K562 (cell line): ENCODE results near the gene ALX3. TPM values are rescaled to one million over a fixed set of nuclear protein-coding genes. Genes with fewer than 3 reads are reported as not detected.
A peak's percentile ranks its signal among the peaks of the same experiment; 100 is the strongest.

Source experiments
- ATAC-seq: fragments of 200-7000 bp; cut with Tn5 transposase; 3 replicates; pipeline ENCODE4 v1.9.1; 2020; ENCODE audit warnings: moderate library complexity
- BruUV-seq: library from RNA; stranded (reverse); fragments of 400-500 nt; replicated peaks from 2 replicates; lab custom pipeline; 2021; lab: Mats Ljungman, UMichigan
- CTCF ChIA-PET: fragments of 300-600 bp; formaldehyde crosslinking; extraction: SDS; loops from one replicate; lab custom pipeline; 2021; ENCODE audit warnings: low intra/inter-chr PET ratio; lab: Yijun Ruan, JAX
- POLR2A ChIA-PET: fragments of 300-600, 350-650 bp; sonication (Branson Sonifier 250); formaldehyde crosslinking; extraction: SDS; loops from one replicate; lab custom pipeline; 2021; ENCODE audit warnings: antibody characterized with exemption, inconsistent platforms; lab: Yijun Ruan, JAX
- DNase-seq, 4 experiments: peaks; one replicate each; pipeline versions ENCODE4 v3.0.0 to v3.0.0-alpha.2; 2011 to 2018; ENCODE audit warnings: low spot score in 3 of 4, mixed read lengths in 3 of 4; ENCODE audit errors: extremely low read depth in 1 of 4
- FAIRE-seq: peaks from 2 replicates; lab custom pipeline; 2011; peaks lifted over from hg19 to GRCh38; lab: Jason Lieb, UNC
- H2AFZ ChIP-seq: 2 replicates; pipeline ENCODE4 v1.6.0; 2011; ENCODE audit warnings: low read depth, low read length, control low read depth, inconsistent platforms
- H3K27ac ChIP-seq: fragments of 200-600 bp; 3 replicates; pipeline ENCODE4 v1.8.0; 2011; ENCODE audit warnings: low read depth, mild to moderate bottlenecking, control low read depth, inconsistent platforms, low read length, moderate library complexity, mixed read lengths; ENCODE audit errors: extremely low read depth
- H3K27me3 ChIP-seq, 2 experiments: fragments of 300-600 bp in 1 of 2; 2 replicates in 1 of 2; 3 replicates in 1 of 2; pipeline versions ENCODE4 v1.6.0 to v1.8.0; 2011; ENCODE audit warnings: inconsistent platforms in 2 of 2, low read length in 2 of 2, mild to moderate bottlenecking in 1 of 2, mixed read lengths in 1 of 2, moderate library complexity in 1 of 2; ENCODE audit not compliant: control insufficient read depth in 2 of 2, insufficient read depth in 2 of 2
- H3K36me3 ChIP-seq: fragments of 300-600 bp; 3 replicates; pipeline ENCODE4 v1.8.0; 2011; ENCODE audit warnings: mild to moderate bottlenecking, low read length, inconsistent platforms; ENCODE audit not compliant: control insufficient read depth, insufficient read depth
- H3K4me1 ChIP-seq, 2 experiments: fragments of 200-600 bp in 1 of 2; replicated peaks in 1 of 2; 2 replicates in 1 of 2; 3 replicates in 1 of 2; pipeline versions ENCODE4 v1.5.1 to v1.8.0; 2011; ENCODE audit warnings: inconsistent platforms in 2 of 2, low read length in 2 of 2, mild to moderate bottlenecking in 1 of 2, mixed read lengths in 1 of 2, moderate library complexity in 1 of 2; ENCODE audit not compliant: control insufficient read depth in 2 of 2, insufficient read depth in 2 of 2
- H3K4me2 ChIP-seq: 2 replicates; pipeline ENCODE4 v1.6.1; 2011; ENCODE audit warnings: low read length, control low read depth, inconsistent platforms, mixed read lengths; ENCODE audit not compliant: insufficient read depth
- H3K4me3 ChIP-seq: fragments of 200-600 bp; sonication (generic), shearing (Covaris generic); 2 replicates; pipeline ENCODE4 v1.5.1; 2016; ENCODE audit warnings: control low read depth, inconsistent platforms
- H3K79me2 ChIP-seq: fragments of 200-600 bp; 3 replicates; pipeline ENCODE4 v1.8.0; 2011; ENCODE audit warnings: low read length, inconsistent platforms; ENCODE audit not compliant: control insufficient read depth, insufficient read depth
- H3K9ac ChIP-seq, 2 experiments: 2 replicates each; pipeline versions ENCODE4 v1.6.0 to v1.6.1; 2011; ENCODE audit warnings: low read depth in 2 of 2, low read length in 2 of 2, control low read depth in 1 of 2, inconsistent platforms in 1 of 2, mild to moderate bottlenecking in 1 of 2, mixed read lengths in 1 of 2; ENCODE audit not compliant: insufficient read depth in 1 of 2
- H3K9me1 ChIP-seq: one replicate; pipeline ENCODE4 v1.6.0; 2011; ENCODE audit warnings: inconsistent platforms, mild to moderate bottlenecking, low read length, moderate library complexity; ENCODE audit not compliant: control insufficient read depth, insufficient read depth
- H3K9me3 ChIP-seq: replicated peaks from 2 replicates; pipeline ENCODE4 v1.5.1; 2011; ENCODE audit warnings: low read depth, low read length, inconsistent platforms; ENCODE audit not compliant: control insufficient read depth, insufficient read depth
- H4K20me1 ChIP-seq: replicated peaks from 2 replicates; pipeline ENCODE4 v1.6.1; 2011; ENCODE audit warnings: low read length, inconsistent platforms, mixed read lengths; ENCODE audit not compliant: control insufficient read depth, insufficient read depth
- KAT8 ChIP-seq: fragments of 450-650 bp; IDR thresholded peaks from 2 replicates; pipeline ENCODE4 v1.6.1; 2016; ENCODE audit warnings: low read depth, mild to moderate bottlenecking
- MXI1 ChIP-seq: IDR thresholded peaks from 2 replicates; pipeline ENCODE4 v1.6.1; 2011; ENCODE audit warnings: low read depth, mild to moderate bottlenecking, improper control_type of control experiment, low read length
- NFE2 ChIP-seq: IDR thresholded peaks from 2 replicates; pipeline ENCODE4 v1.6.1; 2014; ENCODE audit warnings: antibody characterized with exemption, low read depth
- NR2C2 ChIP-seq, 2 experiments: fragments of 200-800 bp in 1 of 2; sonication (Bioruptor generic) in 1 of 2; sonication (generic) in 1 of 2; formaldehyde crosslinking in 1 of 2; IDR thresholded peaks; 2 replicates each; pipeline versions ENCODE4 v1.6.1 to v1.8.0; 2016 to 2022; ENCODE audit warnings: mild to moderate bottlenecking in 1 of 2, missing compliant biosample characterization in 1 of 2, missing genetic modification characterization in 1 of 2, missing genetic modification reagents in 1 of 2
- PHF21A ChIP-seq: fragments of 450-650 bp; IDR thresholded peaks from 2 replicates; pipeline ENCODE4 v1.6.1; 2017; ENCODE audit warnings: low read depth, borderline replicate concordance
- PTTG1 ChIP-seq: fragments of 450-650 bp; IDR thresholded peaks from 2 replicates; pipeline ENCODE4 v1.6.1; 2016; ENCODE audit warnings: low read depth, mild to moderate bottlenecking, missing genetic modification characterization, missing compliant biosample characterization
- ZKSCAN8 ChIP-seq: fragments of 200-800 bp; sonication (Bioruptor generic); IDR thresholded peaks from 2 replicates; pipeline ENCODE4 v1.6.1; 2016; ENCODE audit warnings: missing genetic modification characterization, missing compliant biosample characterization
- WGBS: fragments of 100-300 bp; shearing (Covaris generic); methylation state at CpG from one replicate; pipeline ENCODE4 v1.1.6; 2016; ENCODE audit warnings: low coverage, mixed read lengths; ENCODE audit not compliant: insufficient coverage; ENCODE audit errors: missing lambda C conversion rate; 5-methylcytosine and 5-hydroxymethylcytosine counted together
- in situ Hi-C: fragments of 300-500 bp; cut with MboI; formaldehyde crosslinking; loops from 4 replicates; pipeline ENCODE4 v1.15.0; 2018; ENCODE audit warnings: inconsistent platforms, mixed read lengths
- intact Hi-C: fragments of 100-400 bp; cut with micrococcal nuclease; formaldehyde crosslinking; loops from 2 replicates; pipeline ENCODE4 v1.14.2; 2022
- polyA plus RNA-seq, 8 experiments: library from polyadenylated mRNA; depleted of rRNA in 4 of 8; stranded (reverse) in 5 of 8; unstranded in 3 of 8; fragments of >200 nt; fragmentation: Nextera tagmentation in 2 of 8; fragmentation: Illumina TruSeq in 1 of 8; extraction: Ambion mirVana in 2 of 8; extraction: Trizol in 1 of 8; gene quantifications; 2 replicates each; pipeline versions ENCODE4 v1.2.1 to v1.2.3, GENCODE V29; 2011 to 2014; ENCODE audit warnings: inconsistent platforms in 1 of 8, missing spikeins in 1 of 8
- total RNA-seq, 7 experiments: library from RNA; depleted of rRNA in 6 of 7; stranded (reverse); fragments of >200 nt in 6 of 7; fragmentation: Illumina TruSeq in 2 of 7; extraction: Trizol in 2 of 7; gene quantifications; 2 replicates each; pipeline versions ENCODE4 v1.2.1 to v1.2.3, GENCODE V29; 2011 to 2021; ENCODE audit warnings: low replicate concordance in 1 of 7
- TF ChIP-seq, protein P1 (sequence below): sonication (generic); formaldehyde crosslinking; IDR thresholded peaks from 2 replicates; pipeline ENCODE4 v1.8.0; 2022; ENCODE audit warnings: missing genetic modification reagents, mild to moderate bottlenecking, borderline replicate concordance
- TF ChIP-seq, protein P2 (sequence below): sonication (generic); formaldehyde crosslinking; IDR thresholded peaks from 2 replicates; pipeline ENCODE4 v1.8.0; 2022; ENCODE audit warnings: mild to moderate bottlenecking, missing genetic modification reagents

ALX3 gene
- total and polyA plus RNA-seq, 9 of the 15 experiments (the other 6 are each of a cell fraction or from before 2014, with no cell fraction given) = not detected

DNA sequence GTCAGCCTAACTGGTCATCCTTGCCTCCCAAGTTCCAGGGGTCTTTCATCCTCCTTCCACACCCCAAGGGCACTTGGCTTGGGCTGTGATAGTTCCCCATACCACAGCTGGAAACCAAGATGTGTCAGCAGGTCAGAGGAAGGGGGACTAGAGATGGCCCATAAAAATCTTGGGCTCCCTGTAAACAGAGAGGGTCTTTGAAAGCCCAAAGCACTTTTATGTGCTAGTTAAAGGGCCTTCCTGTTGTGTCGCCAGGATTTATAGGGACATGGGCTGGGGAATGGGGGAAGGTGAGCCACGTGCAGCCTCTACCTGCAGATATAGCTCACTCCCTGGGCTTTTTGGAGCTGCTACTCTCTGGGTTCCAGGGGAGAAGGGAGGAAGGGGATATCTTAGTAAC, 29.9 kb upstream of the ALX3 start:
- Histone ChIP-seq H4K20me1 (no peaks in the 10 kb centered on the region; the same call in none of the 2 replicates), H3K4me1 (peaks cover 7 to 8% of the 10 kb centered on the region in 2 experiments; a peak in 3 of 5 replicates), H3K4me3 (no peak overlapping the region), H3K27ac (no peak overlapping the region), H3K9me3 (no peaks in the 10 kb centered on the region), H3K9ac (no peak overlapping the region; a peak in 1 of 4 replicates), H3K79me2 (no peaks in the 10 kb centered on the region), H3K9me1 (no peaks in the 10 kb centered on the region), H3K36me3 (no peaks in the 10 kb centered on the region), H3K27me3 (peaks cover 13 to 43% of the 10 kb centered on the region in 2 experiments), H3K4me2 (no peak overlapping the region), H2AFZ (no peak overlapping the region)
- ChIA-PET POLR2A (interaction anchor here (0.7 to 7.7 kb wide), 8 partner anchors 9 to 720 kb away, joined by 3 to 48 read pairs (median 4); partner anchors contain the start of gene UBL4B), CTCF (no interaction called here)
- DNase-seq (no peak), FAIRE-seq (no peak), ATAC-seq (no peak)
- no TSS peak for BruUV-seq
- WGBS = 0% methylated on average over 2 of the region's 2 CpGs
- intact Hi-C loops (no loop called here), in situ Hi-C loops (no loop called here)
- TF ChIP-seq NFE2 (no peak), PTTG1 (tag) (no peak)

DNA sequence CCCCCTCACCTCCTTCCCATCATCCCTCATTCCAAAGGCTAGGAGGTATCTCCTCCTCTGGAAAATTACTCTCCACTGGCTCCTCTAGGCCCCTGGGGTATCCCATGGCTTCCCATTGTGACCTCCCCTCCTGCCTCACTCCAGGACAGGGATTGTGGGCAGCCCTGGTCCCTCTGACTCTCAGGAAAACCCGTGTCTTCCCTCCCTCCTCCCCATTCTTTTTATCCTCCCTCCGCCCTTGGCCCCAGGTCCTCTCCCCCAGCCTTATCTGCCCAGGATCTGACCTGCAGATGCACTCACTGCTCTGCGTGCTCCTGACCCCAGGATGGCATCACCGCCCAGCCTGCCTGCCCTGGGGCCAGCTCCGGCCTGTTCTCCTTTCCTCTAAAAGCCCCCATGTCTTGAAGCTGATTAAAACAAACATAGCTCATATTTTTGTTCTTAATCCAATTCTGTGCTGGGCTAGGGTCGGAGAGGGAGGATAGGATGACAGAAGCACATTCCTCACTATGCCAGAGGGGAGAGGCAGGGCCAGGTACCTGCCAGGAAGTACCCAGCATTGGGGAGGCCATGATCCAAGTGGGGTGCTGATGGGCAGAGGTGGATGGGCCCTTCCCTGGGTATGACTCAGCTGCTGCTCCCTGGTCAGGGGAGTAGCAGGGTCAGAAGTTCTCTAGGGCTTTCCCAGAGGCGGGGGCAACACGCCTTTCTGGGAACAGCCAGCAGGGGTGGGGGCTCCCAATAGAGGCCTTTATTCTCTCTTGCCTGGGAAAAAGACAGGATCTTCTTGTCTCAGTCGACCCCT, 28.0 kb upstream of the ALX3 start:
- peak; percentile 19; the same call in 2 of the 3 replicates for ATAC-seq
- no peaks in the 10 kb centered on the region; the same call in none of the 2 replicates for H4K20me1 ChIP-seq
- POLR2A ChIA-PET = interaction anchor here (0.6 to 2.2 kb wide), 6 partner anchors 10 to 64 kb away, joined by 3 to 6 read pairs (median 3); partner anchors contain the start of gene STRIP1
- H3K9me3 ChIP-seq = no peaks in the 10 kb centered on the region
- peaks cover 7 to 8% of the 10 kb centered on the region in 2 experiments; a peak in 3 of 5 replicates for H3K4me1 ChIP-seq
- no peaks in the 10 kb centered on the region for H3K36me3 ChIP-seq
- H3K27ac ChIP-seq = no peak overlapping the region
- peak; percentile 27 to 56 (median 50) for DNase-seq
- intact Hi-C loops (no loop called here), in situ Hi-C loops (no loop called here)
- no peak for FAIRE-seq
- H3K4me2 ChIP-seq = no peak overlapping the region
- no peak overlapping the region for H3K4me3 ChIP-seq
- H3K27me3 ChIP-seq = peaks cover 23 to 58% of the 10 kb centered on the region in 2 experiments
- peak overlapping the region in 1 of 2 experiments; percentile 54; a peak in 1 of 4 replicates for H3K9ac ChIP-seq
- H3K9me1 ChIP-seq = no peaks in the 10 kb centered on the region
- 8% methylated on average over 9 of the region's 9 CpGs for WGBS
- H3K79me2 ChIP-seq = no peaks in the 10 kb centered on the region
- H2AFZ ChIP-seq = no peak overlapping the region
- CTCF ChIA-PET = no interaction called here
- BruUV-seq = no TSS peak
- TF ChIP-seq NR2C2 (CRISPR knock-in tag; IDR thresholded peaks at IDR 0.05) = no peak
- TF ChIP-seq NR2C2 (tag; IDR thresholded peaks at IDR 0.05) = peak; percentile 59; the same call in 1 of the 2 replicates
- no peak for TF ChIP-seq KAT8
- TF ChIP-seq, protein P1, sequence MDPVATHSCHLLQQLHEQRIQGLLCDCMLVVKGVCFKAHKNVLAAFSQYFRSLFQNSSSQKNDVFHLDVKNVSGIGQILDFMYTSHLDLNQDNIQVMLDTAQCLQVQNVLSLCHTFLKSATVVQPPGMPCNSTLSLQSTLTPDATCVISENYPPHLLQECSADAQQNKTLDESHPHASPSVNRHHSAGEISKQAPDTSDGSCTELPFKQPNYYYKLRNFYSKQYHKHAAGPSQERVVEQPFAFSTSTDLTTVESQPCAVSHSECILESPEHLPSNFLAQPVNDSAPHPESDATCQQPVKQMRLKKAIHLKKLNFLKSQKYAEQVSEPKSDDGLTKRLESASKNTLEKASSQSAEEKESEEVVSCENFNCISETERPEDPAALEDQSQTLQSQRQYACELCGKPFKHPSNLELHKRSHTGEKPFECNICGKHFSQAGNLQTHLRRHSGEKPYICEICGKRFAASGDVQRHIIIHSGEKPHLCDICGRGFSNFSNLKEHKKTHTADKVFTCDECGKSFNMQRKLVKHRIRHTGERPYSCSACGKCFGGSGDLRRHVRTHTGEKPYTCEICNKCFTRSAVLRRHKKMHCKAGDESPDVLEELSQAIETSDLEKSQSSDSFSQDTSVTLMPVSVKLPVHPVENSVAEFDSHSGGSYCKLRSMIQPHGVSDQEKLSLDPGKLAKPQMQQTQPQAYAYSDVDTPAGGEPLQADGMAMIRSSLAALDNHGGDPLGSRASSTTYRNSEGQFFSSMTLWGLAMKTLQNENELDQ (CRISPR knock-in tag) = no peak
- TF ChIP-seq, protein P2, sequence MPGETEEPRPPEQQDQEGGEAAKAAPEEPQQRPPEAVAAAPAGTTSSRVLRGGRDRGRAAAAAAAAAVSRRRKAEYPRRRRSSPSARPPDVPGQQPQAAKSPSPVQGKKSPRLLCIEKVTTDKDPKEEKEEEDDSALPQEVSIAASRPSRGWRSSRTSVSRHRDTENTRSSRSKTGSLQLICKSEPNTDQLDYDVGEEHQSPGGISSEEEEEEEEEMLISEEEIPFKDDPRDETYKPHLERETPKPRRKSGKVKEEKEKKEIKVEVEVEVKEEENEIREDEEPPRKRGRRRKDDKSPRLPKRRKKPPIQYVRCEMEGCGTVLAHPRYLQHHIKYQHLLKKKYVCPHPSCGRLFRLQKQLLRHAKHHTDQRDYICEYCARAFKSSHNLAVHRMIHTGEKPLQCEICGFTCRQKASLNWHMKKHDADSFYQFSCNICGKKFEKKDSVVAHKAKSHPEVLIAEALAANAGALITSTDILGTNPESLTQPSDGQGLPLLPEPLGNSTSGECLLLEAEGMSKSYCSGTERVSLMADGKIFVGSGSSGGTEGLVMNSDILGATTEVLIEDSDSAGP = no peak
- no peak for TF ChIP-seq PHF21A
- TF ChIP-seq MXI1 = no peak
- TF ChIP-seq ZKSCAN8 (CRISPR knock-in tag) = no peak
